GM21447 (cell line): ENCODE results near the gene TMED9.
"Not testable (repeated sequence)": the region's sequence is repeated elsewhere in the genome, so short reads cannot be mapped to it uniquely, and the experiment has no call there.

Source experiments
- ATAC-seq: cut with Tn5 transposase; IDR thresholded peaks from one replicate; pipeline ENCODE4 v1.9.1; 2021; ENCODE audit not compliant: unreplicated experiment

The TMED9 gene

DNA sequence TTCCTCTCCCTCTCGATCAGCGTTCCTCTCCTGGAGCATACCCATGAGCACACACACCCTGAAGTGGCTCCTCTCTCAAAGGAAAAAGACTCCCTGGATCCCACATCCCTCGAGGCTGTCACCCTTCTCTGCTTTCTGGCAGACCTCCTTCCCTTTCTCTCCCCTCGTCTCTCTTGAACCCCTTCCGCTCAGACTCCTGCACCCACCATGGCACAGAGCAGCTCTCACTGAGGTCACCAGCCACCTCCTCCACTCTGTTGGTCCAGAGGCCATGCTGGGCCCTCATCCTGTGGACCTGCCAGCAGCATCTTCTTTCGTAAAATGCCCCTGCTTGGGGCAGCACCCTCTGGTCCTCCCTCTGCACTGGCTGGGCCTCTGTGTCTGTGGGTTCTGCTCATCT lies 13.7 kb downstream of the TMED9 start:
- ATAC-seq: no peak

GRCh38 chr5:177606071-177607051 lies 14.4 kb downstream of the TMED9 start:
- ATAC-seq: no peak

DNA sequence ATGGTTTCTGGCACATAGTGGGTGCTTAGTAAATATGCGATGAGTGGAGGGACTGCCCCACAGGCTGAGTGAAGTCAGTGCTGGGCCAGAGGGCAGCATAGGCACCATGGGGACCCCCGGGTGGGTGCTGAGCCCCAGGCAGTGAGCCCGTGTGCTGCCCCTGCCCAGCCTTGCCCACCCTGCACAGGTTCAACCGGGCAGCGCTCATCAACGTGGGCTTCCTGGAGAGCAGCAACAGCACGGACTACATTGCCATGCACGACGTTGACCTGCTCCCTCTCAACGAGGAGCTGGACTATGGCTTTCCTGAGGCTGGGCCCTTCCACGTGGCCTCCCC lies 15.1 kb downstream of the TMED9 start:
- ATAC-seq: no peak

GRCh38 chr5:177607452-177608192 lies 15.6 kb downstream of the TMED9 start:
- ATAC-seq: peak; percentile 63

DNA sequence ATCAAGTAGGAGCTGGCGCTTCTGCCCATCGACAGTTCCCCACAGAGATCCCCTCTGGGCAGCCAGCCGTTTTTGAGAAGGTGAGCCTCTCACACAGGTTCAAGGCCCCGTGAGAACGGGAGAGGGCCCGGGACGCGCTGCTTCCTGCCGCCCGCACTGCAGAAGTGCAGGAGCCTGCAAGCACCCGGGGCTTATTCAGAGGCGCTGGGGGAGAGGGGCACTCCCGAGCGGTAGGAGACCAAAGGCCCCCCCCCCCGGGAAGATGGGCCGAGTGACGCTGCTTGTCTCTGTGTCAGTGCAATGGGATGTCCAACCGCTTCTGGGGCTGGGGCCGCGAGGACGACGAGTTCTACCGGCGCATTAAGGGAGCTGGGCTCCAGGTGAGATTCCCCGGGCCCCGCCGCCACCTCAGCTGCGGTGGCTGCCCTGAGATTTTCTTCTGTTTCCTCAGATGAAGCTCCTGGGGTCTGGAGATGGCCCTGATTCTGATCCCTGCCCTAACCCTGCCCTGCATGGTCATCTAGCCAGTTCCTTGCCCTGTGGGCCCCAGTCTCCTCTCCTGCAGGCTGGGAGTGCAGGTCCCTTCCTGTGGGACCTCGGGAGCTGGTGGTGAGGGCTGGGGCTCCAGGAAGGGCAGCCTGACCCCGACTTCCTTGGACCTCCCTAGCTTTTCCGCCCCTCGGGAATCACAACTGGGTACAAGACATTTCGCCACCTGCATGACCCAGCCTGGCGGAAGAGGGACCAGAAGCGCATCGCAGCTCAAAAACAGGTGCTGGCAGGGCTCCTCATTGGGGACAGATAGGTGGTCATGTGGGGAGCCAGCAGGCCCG lies 16.5 kb downstream of the TMED9 start:
- ATAC-seq: no peak

- no peak for ATAC-seq
These were observed 17.4 kb downstream of the TMED9 start for GRCh38 chr5:177609076-177610059.

DNA sequence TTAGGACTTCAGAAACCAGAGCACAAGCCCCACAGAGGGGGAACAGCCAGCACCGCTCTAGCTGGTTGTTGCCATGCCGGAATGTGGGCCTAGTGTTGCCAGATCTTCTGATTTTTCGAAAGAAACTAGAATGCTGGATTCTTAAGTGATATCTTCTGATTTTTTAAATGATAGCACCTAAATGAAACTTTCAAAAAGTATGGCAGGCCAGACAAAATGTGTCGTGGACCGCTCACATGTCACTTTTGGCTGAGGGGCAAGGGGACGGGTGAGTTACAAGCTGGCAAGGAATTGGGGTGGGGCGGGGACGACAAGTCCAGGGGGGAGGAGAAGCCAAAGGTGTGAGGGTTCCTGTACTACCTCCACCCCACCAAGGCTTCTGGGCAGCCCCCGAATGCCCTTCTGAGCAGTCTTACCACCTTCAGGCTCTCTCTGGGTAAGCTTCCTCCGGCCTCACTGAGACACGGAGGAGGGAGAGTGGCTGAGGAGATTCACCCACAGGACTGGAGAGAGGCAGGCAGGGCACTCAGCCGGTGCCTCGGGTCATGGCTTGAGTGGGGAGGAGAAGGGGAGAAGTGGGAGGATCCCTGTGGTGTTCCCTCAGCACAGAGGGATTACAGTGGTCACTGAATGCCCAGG lies 18.2 kb downstream of the TMED9 start:
- no peak for ATAC-seq

DNA sequence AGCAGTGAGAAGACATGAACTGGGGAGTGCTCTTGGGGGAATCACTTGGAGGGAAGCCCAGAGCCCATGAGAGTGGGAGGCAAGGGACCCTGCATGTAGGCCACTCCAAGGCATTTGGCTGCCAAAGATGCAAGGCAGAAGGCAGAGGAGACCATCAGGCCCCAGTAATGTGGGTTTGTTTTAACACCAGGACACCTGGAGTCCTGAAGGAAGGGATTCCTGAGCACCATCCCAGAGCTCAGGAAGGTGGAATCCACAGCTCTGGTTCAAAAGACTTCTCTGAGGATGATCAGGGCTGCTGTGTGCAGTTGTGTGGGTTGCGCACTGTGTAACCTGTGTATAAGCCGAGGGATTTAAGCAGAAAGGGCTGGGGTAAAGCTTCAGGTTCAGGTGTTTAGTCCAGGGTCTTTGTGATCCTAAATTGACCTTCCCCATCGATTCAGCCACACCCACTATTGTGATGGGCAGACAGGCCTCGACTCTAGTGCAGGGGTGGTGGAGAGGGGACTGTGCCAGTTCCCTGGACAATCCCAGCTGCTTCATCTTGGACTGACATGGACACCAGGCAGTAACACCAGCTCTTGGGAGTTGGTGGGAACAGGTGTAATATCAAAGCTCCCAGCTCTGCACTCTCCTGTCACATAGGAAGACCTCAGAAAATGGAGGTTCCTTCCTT lies 18.9 kb downstream of the TMED9 start:
- no peak for ATAC-seq

GRCh38 chr5:177611446-177612214 lies 19.6 kb downstream of the TMED9 start:
- ATAC-seq: no peak

GRCh38 chr5:177612215-177612673 lies 20.2 kb downstream of the TMED9 start:
- ATAC-seq: no peak

- no peak for ATAC-seq
These were observed 28.6 kb downstream of the TMED9 start for GRCh38 chr5:177620560-177620959.

GRCh38 chr5:177624172-177624571 lies 32.2 kb downstream of the TMED9 start:
- not testable (repeated sequence) for ATAC-seq

DNA sequence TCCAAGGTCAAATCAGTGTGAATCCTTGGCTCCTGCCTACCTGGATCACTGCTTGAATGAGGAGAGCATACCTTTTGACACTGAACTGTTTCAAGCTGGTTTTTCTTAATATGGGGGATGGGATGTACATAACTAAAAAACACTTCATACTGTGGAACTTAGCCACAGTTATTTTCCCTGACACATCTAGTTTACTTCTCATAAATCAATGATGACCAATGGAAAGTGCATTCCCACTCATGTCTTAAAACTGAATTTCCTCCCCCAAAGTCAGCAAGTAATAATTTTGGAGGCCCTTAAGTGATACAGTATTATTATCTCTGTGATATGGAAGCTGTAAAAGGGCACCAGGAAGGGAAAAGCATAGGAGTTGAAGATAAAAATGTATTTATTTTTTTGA lies 38.2 kb downstream of the TMED9 start:
- not testable (repeated sequence) for ATAC-seq

GRCh38 chr5:177634912-177635311 lies 42.9 kb downstream of the TMED9 start:
- not testable (repeated sequence) for ATAC-seq

- not testable (repeated sequence) for ATAC-seq
These were observed 53.5 kb downstream of the TMED9 start for GRCh38 chr5:177645462-177645861.
